NT2/D1 (cell line): ENCODE results near the gene MLLT3.

Experiments used
- YY1 ChIP-seq: IDR thresholded peaks from 2 replicates; pipeline ENCODE4 v1.6.1; 2011; ENCODE audit not compliant: insufficient read length, insufficient read depth
- ZNF274 ChIP-seq: IDR thresholded peaks from 2 replicates; pipeline ENCODE4 v1.6.1; 2011; ENCODE audit warnings: mild to moderate bottlenecking, low read depth, low read length

DNA sequence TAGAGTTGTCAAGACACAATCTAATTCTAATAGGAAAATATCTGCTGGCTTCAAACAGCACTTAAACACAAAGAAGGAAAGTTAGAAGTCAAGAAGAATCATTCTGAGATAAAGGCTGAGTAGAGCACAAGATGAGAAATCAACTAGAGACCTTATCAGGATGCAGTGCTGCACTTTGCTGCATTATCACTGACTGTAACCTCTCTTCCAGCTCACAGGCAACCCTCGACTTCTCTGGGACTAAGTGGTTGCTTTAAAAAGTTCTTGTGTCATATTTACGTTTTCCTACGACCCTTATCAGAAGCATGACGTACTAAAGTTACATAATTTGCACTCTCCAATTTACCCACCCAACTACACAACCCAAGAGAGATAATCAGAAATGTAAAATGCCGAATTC, 176.1 kb downstream of the MLLT3 start:
- no peak for TF ChIP-seq ZNF274
- TF ChIP-seq YY1, result no peak
